Lower leg skin (tissue), 3 donors: ENCODE data around the gene LGR5.

Experiments used
- CTCF ChIP-seq, 3 donors: fragments of 450-650 bp; IDR thresholded peaks; one replicate each; pipeline ENCODE4 v1.5.1; 2016; ENCODE audit warnings: antibody characterized with exemption in 3 of 3, mild to moderate bottlenecking in 3 of 3, moderate library complexity in 2 of 3
- POLR2A ChIP-seq, 2 donors: fragments of 450-650 bp; IDR thresholded peaks; one replicate each; pipeline ENCODE4 v1.6.1; 2016 to 2017; ENCODE audit warnings: antibody characterized with exemption in 2 of 2, mild to moderate bottlenecking in 1 of 2, moderate library complexity in 1 of 2

GRCh38 chr12:71456316-71456715 is 16.7 kb downstream of the LGR5 start:
- TF ChIP-seq CTCF (IDR thresholded peaks at IDR 0.05) (no peak), POLR2A (IDR thresholded peaks at IDR 0.05) (no peak)
